KMS-11 (cell line): ENCODE data around the gene CABLES1.
"Not testable (repeated sequence)": the region's sequence is repeated elsewhere in the genome, so short reads cannot be mapped to it uniquely, and the experiment has no call there.

Source experiments
- H2AFZ ChIP-seq: fragments of 200-600 bp; sonication (generic); 2 replicates; pipeline ENCODE4 v1.6.1; 2016; ENCODE audit warnings: antibody characterized with exemption, mixed run types, low read depth
- H3K27ac ChIP-seq: fragments of 200-600 bp; sonication (generic); 2 replicates; pipeline ENCODE4 v1.6.1; 2016; ENCODE audit warnings: mild to moderate bottlenecking, mixed run types
- H3K27me3 ChIP-seq: fragments of 200-600 bp; sonication (generic); 2 replicates; pipeline ENCODE4 v1.6.1; 2017; ENCODE audit warnings: mild to moderate bottlenecking, low read depth, mixed run types, moderate library complexity; ENCODE audit not compliant: insufficient read depth
- H3K36me3 ChIP-seq: fragments of 200-600 bp; sonication (generic); 2 replicates; pipeline ENCODE4 v1.6.1; 2017; ENCODE audit warnings: mild to moderate bottlenecking, mixed run types; ENCODE audit not compliant: insufficient read depth
- H3K4me1 ChIP-seq: fragments of 200-600 bp; sonication (generic); 2 replicates; pipeline ENCODE4 v1.6.1; 2016; ENCODE audit warnings: mild to moderate bottlenecking, low read depth, mixed run types; ENCODE audit not compliant: poor library complexity, severe bottlenecking
- H3K4me2 ChIP-seq: fragments of 200-600 bp; sonication (generic); 2 replicates; pipeline ENCODE4 v1.7.0; 2016; ENCODE audit warnings: mild to moderate bottlenecking, mixed run types
- H3K4me3 ChIP-seq: fragments of 200-600 bp; sonication (generic); IDR thresholded peaks from 2 replicates; pipeline ENCODE4 v1.6.1; 2017; ENCODE audit warnings: low read depth, low read length, mixed read lengths; ENCODE audit not compliant: insufficient read depth
- H3K79me2 ChIP-seq: fragments of 200-600 bp; sonication (generic); 2 replicates; pipeline ENCODE4 v1.6.1; 2016; ENCODE audit warnings: low read depth, mixed run types; ENCODE audit not compliant: insufficient read depth
- H3K9ac ChIP-seq: fragments of 200-600 bp; sonication (generic); 2 replicates; pipeline ENCODE4 v1.6.1; 2016; ENCODE audit warnings: mild to moderate bottlenecking, mixed run types
- H4K20me1 ChIP-seq: fragments of 200-600 bp; sonication (generic); 2 replicates; pipeline ENCODE4 v1.6.1; 2016; ENCODE audit warnings: mild to moderate bottlenecking, mixed run types; ENCODE audit not compliant: insufficient read depth
- TF ChIP-seq, protein P1 (sequence below): fragments of 200-600 bp; sonication (generic); conservative IDR thresholded peaks from 2 replicates; pipeline ENCODE4 v1.6.1; 2017; ENCODE audit warnings: low read depth, mild to moderate bottlenecking, antibody characterized with exemption, low read length, moderate library complexity, mixed read lengths

CABLES1 gene

DNA sequence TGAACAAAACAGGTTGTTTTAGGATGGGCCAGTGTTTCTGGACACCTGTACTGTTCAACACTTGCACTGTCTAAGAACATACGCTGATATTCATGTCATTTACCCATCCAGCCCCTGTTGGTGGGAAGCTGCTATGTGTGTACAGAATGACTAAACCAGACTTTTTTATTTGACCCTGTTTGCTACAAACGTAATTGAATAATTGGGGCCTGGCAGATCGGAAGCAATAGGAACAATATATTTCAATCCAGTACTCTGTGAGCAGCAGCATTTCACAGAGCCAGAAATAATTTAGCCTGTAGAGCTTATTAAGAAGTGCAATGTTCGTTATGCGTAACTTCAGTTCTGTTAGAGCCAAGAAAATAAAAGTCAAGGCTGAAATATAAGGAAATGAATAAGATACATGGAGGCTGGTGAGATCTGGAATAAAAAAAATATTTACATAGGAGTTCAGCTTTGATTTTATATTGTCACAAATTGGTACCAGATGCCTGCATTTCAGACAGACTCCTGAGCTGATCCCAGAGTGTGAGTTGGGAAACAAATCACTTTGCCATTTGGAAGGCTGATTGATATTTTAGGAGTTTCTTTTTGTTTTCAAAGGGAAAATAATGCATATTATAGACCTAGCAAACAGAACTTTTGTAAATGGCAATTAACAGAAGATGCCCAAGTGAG lies 19.7 kb downstream of the CABLES1 start:
- no peaks in the 10 kb centered on the region for H3K27me3 ChIP-seq
- TF ChIP-seq, protein P1, sequence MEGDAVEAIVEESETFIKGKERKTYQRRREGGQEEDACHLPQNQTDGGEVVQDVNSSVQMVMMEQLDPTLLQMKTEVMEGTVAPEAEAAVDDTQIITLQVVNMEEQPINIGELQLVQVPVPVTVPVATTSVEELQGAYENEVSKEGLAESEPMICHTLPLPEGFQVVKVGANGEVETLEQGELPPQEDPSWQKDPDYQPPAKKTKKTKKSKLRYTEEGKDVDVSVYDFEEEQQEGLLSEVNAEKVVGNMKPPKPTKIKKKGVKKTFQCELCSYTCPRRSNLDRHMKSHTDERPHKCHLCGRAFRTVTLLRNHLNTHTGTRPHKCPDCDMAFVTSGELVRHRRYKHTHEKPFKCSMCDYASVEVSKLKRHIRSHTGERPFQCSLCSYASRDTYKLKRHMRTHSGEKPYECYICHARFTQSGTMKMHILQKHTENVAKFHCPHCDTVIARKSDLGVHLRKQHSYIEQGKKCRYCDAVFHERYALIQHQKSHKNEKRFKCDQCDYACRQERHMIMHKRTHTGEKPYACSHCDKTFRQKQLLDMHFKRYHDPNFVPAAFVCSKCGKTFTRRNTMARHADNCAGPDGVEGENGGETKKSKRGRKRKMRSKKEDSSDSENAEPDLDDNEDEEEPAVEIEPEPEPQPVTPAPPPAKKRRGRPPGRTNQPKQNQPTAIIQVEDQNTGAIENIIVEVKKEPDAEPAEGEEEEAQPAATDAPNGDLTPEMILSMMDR: no peak
- no peak overlapping the region; the same call in 1 of the 2 replicates for H3K27ac ChIP-seq
- H3K4me1 ChIP-seq: peaks cover 56% of the 10 kb centered on the region
- H3K79me2 ChIP-seq: peaks cover 100% of the 10 kb centered on the region
- no peak overlapping the region for H2AFZ ChIP-seq
- peaks cover 51% of the 10 kb centered on the region for H4K20me1 ChIP-seq
- H3K9ac ChIP-seq: no peak overlapping the region
- H3K4me3 ChIP-seq: no peak overlapping the region
- H3K36me3 ChIP-seq: peaks cover 11% of the 10 kb centered on the region; the same call in 1 of the 2 replicates
- no peak overlapping the region for H3K4me2 ChIP-seq

- H3K79me2 ChIP-seq: peaks cover 100% of the 10 kb centered on the region
- no peak overlapping the region for H3K4me2 ChIP-seq
- H4K20me1 ChIP-seq: peaks cover 49% of the 10 kb centered on the region
- H3K4me3 ChIP-seq: no peak overlapping the region
- H2AFZ ChIP-seq: no peak overlapping the region
- TF ChIP-seq, protein P1: no peak
- H3K9ac ChIP-seq: no peak overlapping the region
- H3K36me3 ChIP-seq: peaks cover 11% of the 10 kb centered on the region; the same call in 1 of the 2 replicates
- H3K4me1 ChIP-seq: peaks cover 56% of the 10 kb centered on the region
- H3K27me3 ChIP-seq: no peaks in the 10 kb centered on the region
- H3K27ac ChIP-seq: no peak overlapping the region; the same call in 1 of the 2 replicates
Measured at GRCh38 chr18:23155537-23155936, 20.3 kb downstream of the CABLES1 start.

DNA sequence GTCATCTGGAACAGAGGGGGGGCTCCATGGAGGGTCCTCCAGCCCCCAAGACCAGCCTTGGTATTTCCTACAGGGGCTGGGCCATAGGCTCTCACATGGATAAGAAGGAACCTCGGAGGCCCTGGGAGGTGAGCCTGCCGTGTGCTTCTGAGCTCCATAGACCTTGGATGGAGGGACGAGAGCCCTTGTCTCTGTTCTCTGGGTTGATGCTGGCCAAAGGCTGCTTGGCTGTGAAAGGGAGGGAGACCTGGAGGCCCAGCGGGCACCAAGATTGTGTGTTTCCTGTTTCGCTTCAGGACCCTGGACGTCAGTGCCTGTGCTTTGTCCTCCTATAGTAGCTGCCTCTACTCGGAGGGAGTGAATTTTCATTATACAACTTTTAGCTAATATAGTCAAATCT lies 20.8 kb downstream of the CABLES1 start:
- no peak overlapping the region for H3K27ac ChIP-seq
- no peak overlapping the region for H3K4me3 ChIP-seq
- TF ChIP-seq, protein P1: no peak
- H3K4me1 ChIP-seq: peaks cover 62% of the 10 kb centered on the region
- H3K4me2 ChIP-seq: no peak overlapping the region
- H3K9ac ChIP-seq: no peak overlapping the region
- peaks cover 51% of the 10 kb centered on the region for H4K20me1 ChIP-seq
- no peak overlapping the region for H2AFZ ChIP-seq
- H3K27me3 ChIP-seq: no peaks in the 10 kb centered on the region
- peaks cover 11% of the 10 kb centered on the region; the same call in 1 of the 2 replicates for H3K36me3 ChIP-seq
- H3K79me2 ChIP-seq: peaks cover 100% of the 10 kb centered on the region

DNA sequence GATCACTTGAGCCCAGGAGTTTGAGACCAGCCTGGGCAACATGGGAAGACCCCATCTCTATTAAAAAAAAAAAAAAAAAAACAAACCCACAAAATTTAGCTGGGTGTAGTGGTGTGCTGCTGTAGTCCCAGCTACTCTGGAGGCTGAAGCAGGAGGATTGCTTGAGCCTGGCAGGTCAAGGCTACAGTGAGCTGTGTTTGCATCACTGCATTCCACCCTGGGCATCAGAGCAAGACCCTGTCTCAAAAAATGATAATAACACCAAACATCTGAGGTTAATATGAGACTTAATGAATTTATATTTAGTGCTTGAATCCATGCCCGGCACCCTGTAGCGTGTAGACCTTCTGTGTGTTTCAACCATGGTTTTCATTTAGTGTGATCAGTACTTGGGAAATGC lies 22.8 kb downstream of the CABLES1 start:
- Histone ChIP-seq H3K4me1 (peaks cover 62% of the 10 kb centered on the region), H3K79me2 (peaks cover 100% of the 10 kb centered on the region), H3K27ac (no peak overlapping the region), H3K27me3 (no peaks in the 10 kb centered on the region), H2AFZ (no peak overlapping the region), H3K4me2 (no peak overlapping the region), H3K36me3 (peaks cover 10% of the 10 kb centered on the region; the same call in 1 of the 2 replicates), H3K9ac (no peak overlapping the region), H4K20me1 (peaks cover 50% of the 10 kb centered on the region), H3K4me3 (no peak overlapping the region)
- TF ChIP-seq, protein P1: no peak

DNA sequence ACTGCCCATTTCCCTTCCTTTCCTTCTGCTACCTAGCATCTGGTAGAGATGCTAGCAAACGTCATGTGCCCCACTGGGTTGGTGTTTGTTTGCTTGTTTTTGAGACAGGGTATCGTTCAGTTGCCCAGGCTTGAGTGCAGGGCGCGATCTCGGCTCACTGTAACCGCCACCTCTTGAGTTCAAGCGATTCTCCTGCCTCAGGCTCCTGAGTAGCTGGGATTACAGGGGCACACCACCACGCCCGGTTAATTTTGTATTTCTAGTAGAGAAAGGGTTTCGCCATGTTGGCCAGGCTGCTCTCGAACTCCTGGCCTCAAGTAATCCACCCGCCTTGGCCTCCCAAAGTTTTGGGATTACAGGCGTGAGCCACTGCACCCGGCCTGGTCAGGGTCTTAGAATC lies 23.6 kb downstream of the CABLES1 start:
- H3K27ac ChIP-seq, H3K36me3 ChIP-seq, H3K4me3 ChIP-seq, H3K9ac ChIP-seq, H3K4me2 ChIP-seq, H2AFZ ChIP-seq, H3K27me3 ChIP-seq: not testable (repeated sequence)
- Histone ChIP-seq H3K4me1 (peaks cover 69% of the 10 kb centered on the region), H3K79me2 (peaks cover 100% of the 10 kb centered on the region), H4K20me1 (peaks cover 51% of the 10 kb centered on the region)
